GM06990 (cell line): ENCODE results near the gene TNS3.

Experiments
- DNase-seq: peaks from one replicate; pipeline ENCODE4 v3.0.0-alpha.2; 2011; ENCODE audit not compliant: insufficient read length; ENCODE audit errors: extremely low read depth
- H3K27me3 ChIP-seq: replicated peaks from 2 replicates; pipeline ENCODE4 v1.6.0; 2011; ENCODE audit warnings: low read length; ENCODE audit not compliant: control insufficient read depth, insufficient read depth
- H3K36me3 ChIP-seq: 2 replicates; pipeline ENCODE4 v1.5.1; 2011; ENCODE audit warnings: low read length; ENCODE audit not compliant: control insufficient read depth, insufficient read depth
- H3K4me3 ChIP-seq: replicated peaks from 2 replicates; pipeline ENCODE4 v1.5.1; 2011; ENCODE audit warnings: low read depth, mild to moderate bottlenecking, control low read depth, low read length
- CTCF ChIP-seq: IDR thresholded peaks from 2 replicates; pipeline ENCODE4 v1.5.1; 2011; ENCODE audit warnings: low read length, control low read depth, mild to moderate bottlenecking, inconsistent platforms; ENCODE audit not compliant: insufficient read depth, poor library complexity, severe bottlenecking

TNS3 gene

GRCh38 chr7:47516386-47516785, 65.5 kb downstream of the TNS3 start:
- Histone ChIP-seq H3K36me3 (no peaks in the 10 kb centered on the region), H3K27me3 (no peaks in the 10 kb centered on the region), H3K4me3 (no peak overlapping the region)
- DNase-seq, result no peak
- no peak for TF ChIP-seq CTCF

- H3K4me3 ChIP-seq, result no peak overlapping the region
- no peaks in the 10 kb centered on the region for H3K27me3 ChIP-seq
- no peak for DNase-seq
- TF ChIP-seq CTCF, result no peak
- H3K36me3 ChIP-seq, result no peaks in the 10 kb centered on the region
These were observed 66.5 kb downstream of the TNS3 start for GRCh38 chr7:47515305-47515834.

DNA sequence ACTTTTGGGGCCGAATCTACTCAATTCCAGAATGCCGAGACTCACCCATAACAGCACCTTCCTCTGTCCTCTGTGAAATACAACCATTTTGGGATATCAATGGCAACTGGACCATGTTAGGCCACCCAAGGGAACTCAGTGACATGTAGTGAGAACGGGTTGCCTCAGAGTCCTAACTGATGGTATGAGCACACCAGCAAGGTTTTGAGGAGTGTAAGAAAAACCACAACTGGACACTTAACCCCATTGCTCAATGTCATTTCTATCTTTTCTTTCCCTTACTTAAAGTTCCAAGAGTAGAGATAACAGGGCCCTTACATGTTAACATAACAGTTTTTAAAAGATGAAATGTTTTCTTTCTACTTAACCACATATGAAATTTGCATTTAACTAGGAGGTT, 67.1 kb downstream of the TNS3 start:
- Histone ChIP-seq H3K4me3 (no peak overlapping the region), H3K36me3 (no peaks in the 10 kb centered on the region), H3K27me3 (no peaks in the 10 kb centered on the region)
- TF ChIP-seq CTCF, result no peak
- no peak for DNase-seq

DNA sequence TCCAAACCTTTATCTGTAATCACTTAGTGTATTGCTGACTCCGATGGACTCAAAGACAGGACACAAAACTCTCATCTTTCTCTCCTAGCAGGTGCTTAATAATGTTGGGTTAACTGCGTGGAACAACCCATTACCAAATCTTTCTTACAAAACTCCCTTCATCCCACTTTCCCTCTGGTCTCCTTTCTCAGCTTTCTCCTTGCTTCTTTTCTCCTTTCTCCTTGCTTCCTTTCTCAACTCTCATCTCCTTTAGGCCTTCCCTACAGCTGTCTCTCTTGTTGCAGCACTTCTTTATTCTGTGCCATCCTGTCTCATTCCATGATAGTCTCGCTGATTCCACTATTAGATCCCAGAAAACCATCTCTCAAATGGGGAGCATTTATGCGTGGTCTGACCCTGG, 67.5 kb downstream of the TNS3 start:
- Histone ChIP-seq H3K4me3 (no peak overlapping the region), H3K36me3 (no peaks in the 10 kb centered on the region), H3K27me3 (no peaks in the 10 kb centered on the region)
- no peak for TF ChIP-seq CTCF
- no peak for DNase-seq

DNA sequence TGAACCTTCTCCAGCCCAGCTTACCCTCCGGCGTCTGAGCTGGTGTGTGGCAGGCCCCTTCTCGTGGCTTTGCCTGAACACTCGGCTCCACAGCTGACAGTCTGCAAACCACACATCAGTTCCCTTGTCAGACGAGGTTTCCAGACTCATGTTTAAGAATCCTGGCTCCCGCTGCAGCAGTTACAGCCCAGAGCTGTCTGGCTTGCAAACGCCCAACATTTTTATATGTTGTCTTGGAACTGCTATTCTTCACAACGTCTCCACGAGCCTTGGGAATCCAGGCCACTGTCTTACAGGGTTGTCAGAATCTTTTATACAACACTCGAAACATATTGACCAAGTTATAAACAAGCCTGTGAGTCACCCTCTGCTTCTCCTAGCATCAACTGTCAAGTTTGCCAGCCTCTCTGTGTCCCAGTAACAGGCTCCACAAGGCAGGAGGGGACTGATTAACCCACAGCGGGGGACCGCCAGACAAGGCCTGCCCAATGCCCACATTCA, 68.1 kb downstream of the TNS3 start:
- no peaks in the 10 kb centered on the region for H3K36me3 ChIP-seq
- DNase-seq, result no peak
- no peaks in the 10 kb centered on the region for H3K27me3 ChIP-seq
- H3K4me3 ChIP-seq, result no peak overlapping the region
- TF ChIP-seq CTCF, result no peak

GRCh38 chr7:47512481-47513176, 69.3 kb downstream of the TNS3 start:
- DNase-seq, result no peak
- TF ChIP-seq CTCF, result no peak
- Histone ChIP-seq H3K36me3 (no peaks in the 10 kb centered on the region), H3K27me3 (no peaks in the 10 kb centered on the region), H3K4me3 (no peak overlapping the region)
